Sigmoid colon (tissue), 7 donors: ENCODE results near the gene CENPM. TPM values are rescaled to one million over a fixed set of nuclear protein-coding genes. Genes with fewer than 3 reads are reported as not detected.

Source experiments
- DNase-seq: peaks from one replicate; pipeline ENCODE4 v3.0.0-alpha.2; 2019
- H3K27ac ChIP-seq, 4 donors: fragments of 200-600 bp; sonication (generic); one replicate each; pipeline ENCODE4 v1.5.1; 2016 to 2019; ENCODE audit warnings: mild to moderate bottlenecking in 1 of 4
- H3K27me3 ChIP-seq, 3 donors: fragments of 200-600 bp; sonication (generic); one replicate each; pipeline ENCODE4 v1.5.1; 2019; ENCODE audit warnings: mild to moderate bottlenecking in 1 of 3
- H3K36me3 ChIP-seq, 4 donors: fragments of 200-600 bp; sonication (generic); one replicate each; pipeline ENCODE4 v1.5.1; 2016 to 2019
- H3K4me1 ChIP-seq, 4 donors: fragments of 200-600 bp; sonication (generic); one replicate each; pipeline ENCODE4 v1.5.1; 2017 to 2019
- H3K4me3 ChIP-seq, 4 donors: fragments of 200-600 bp; sonication (generic); one replicate each; pipeline ENCODE4 v1.5.1; 2017 to 2019; ENCODE audit warnings: mild to moderate bottlenecking in 2 of 4, moderate library complexity in 1 of 4
- H3K9me3 ChIP-seq, 4 donors: fragments of 200-600 bp in 3 of 4; sonication (generic) in 3 of 4; one replicate each; pipeline versions ENCODE4 v1.5.1 to v1.6.1; 2013 to 2019
- CTCF ChIP-seq, 4 experiments: fragments of 450-650 bp in 3 of 4; fragments of 200-600 bp in 1 of 4; IDR thresholded peaks; one replicate each; pipeline ENCODE4 v1.5.1; 2016 to 2019; ENCODE audit warnings: antibody characterized with exemption in 4 of 4, mild to moderate bottlenecking in 3 of 4, moderate library complexity in 2 of 4
- EP300 ChIP-seq, 4 donors: sonication (generic); formaldehyde crosslinking; IDR thresholded peaks; one replicate each; pipeline ENCODE4 v1.6.1; 2017; ENCODE audit warnings: antibody characterized with exemption in 4 of 4
- POLR2A ChIP-seq, 2 donors: fragments of 450-650 bp; IDR thresholded peaks; one replicate each; pipeline ENCODE4 v1.6.1; 2016; ENCODE audit warnings: antibody characterized with exemption in 2 of 2, mild to moderate bottlenecking in 2 of 2, moderate library complexity in 2 of 2
- POLR2AphosphoS5 ChIP-seq, 4 donors: sonication (generic); formaldehyde crosslinking; IDR thresholded peaks; one replicate each; pipeline ENCODE4 v1.6.1; 2017; ENCODE audit warnings: antibody characterized with exemption in 4 of 4
- WGBS, 2 donors: extraction: QIAGEN DNeasy Blood & Tissue Kit; methylation state at CpG; one replicate each; pipeline ENCODE4 v1.1.7; 2013; 5-methylcytosine and 5-hydroxymethylcytosine counted together
- intact Hi-C: fragments of 100-400 bp; cut with DNase I; formaldehyde crosslinking; loops from one replicate; pipeline ENCODE4 v1.15.1; 2023
- polyA plus RNA-seq, 3 donors: library from polyadenylated mRNA; stranded (reverse); fragments of 200-250 nt; gene quantifications; one replicate each; pipeline ENCODE4 v1.2.3, GENCODE V29; 2013
- total RNA-seq, 4 donors: library from RNA; depleted of rRNA; stranded (reverse); fragments of >200 nt; gene quantifications; one replicate each; pipeline ENCODE4 v1.1.0, GENCODE V29; 2016
- donor health status: healthy with polysubstance abuse.
- donor health status: Bipolar disorder and iron deficiency.
- donor health status: healthy.

The CENPM gene
- total and polyA plus RNA-seq, 7 donors: 1.1 to 48.5 (median 14.7) TPM; not detected in 1

- intact Hi-C loops: no loop called here
- Histone ChIP-seq H3K4me3 (no peak overlapping the region), H3K36me3 (no peaks in the 10 kb centered on the region), H3K4me1 (peaks cover 0 to 39% (median 33%) of the 10 kb centered on the region in 4 donors), H3K27me3 (peaks cover 66 to 96% (median 95%) of the 10 kb centered on the region in 3 donors), H3K27ac (no peak overlapping the region), H3K9me3 (no peaks in the 10 kb centered on the region)
- TF ChIP-seq POLR2AphosphoS5 (IDR thresholded peaks at IDR 0.05) (no peak), POLR2A (IDR thresholded peaks at IDR 0.05) (no peak), CTCF (IDR thresholded peaks at IDR 0.05) (no peak), EP300 (IDR thresholded peaks at IDR 0.05) (no peak)
- no peak for DNase-seq
- 55 to 69% methylated on average over 11 of the region's 11 CpGs for WGBS, 2 donors
Measured at GRCh38 chr22:41913040-41913719, 33.8 kb downstream of the CENPM start.

GRCh38 chr22:41912338-41913039, 34.5 kb downstream of the CENPM start:
- Histone ChIP-seq H3K4me1 (peaks cover 0 to 39% (median 33%) of the 10 kb centered on the region in 4 donors), H3K27me3 (peaks cover 66 to 89% (median 88%) of the 10 kb centered on the region in 3 donors), H3K36me3 (peaks cover 0 to 1% (median 0%) of the 10 kb centered on the region in 4 donors), H3K9me3 (no peaks in the 10 kb centered on the region), H3K4me3 (no peak overlapping the region), H3K27ac (no peak overlapping the region)
- intact Hi-C loops: no loop called here
- whole genome bisulfite sequencing, 2 donors: 46 to 72% methylated on average over 9 of the region's 9 CpGs
- TF ChIP-seq EP300 (IDR thresholded peaks at IDR 0.05): no peak
- no peak for DNase-seq

GRCh38 chr22:41911001-41911611, 35.8 kb downstream of the CENPM start:
- intact Hi-C loops: no loop called here
- Histone ChIP-seq H3K36me3 (peaks cover 0 to 8% (median 0%) of the 10 kb centered on the region in 4 donors), H3K4me1 (peaks cover 0 to 39% (median 33%) of the 10 kb centered on the region in 4 donors), H3K4me3 (peak overlapping the region in 3 of 4 donors; percentile 25 to 41 (median 39)), H3K9me3 (no peaks in the 10 kb centered on the region), H3K27me3 (peaks cover 66 to 75% (median 74%) of the 10 kb centered on the region in 3 donors), H3K27ac (peak overlapping the region in 1 of 4 donors; percentile 18)
- 7 to 8% methylated on average over 37 of the region's 37 CpGs for WGBS, 2 donors
- DNase-seq: no peak
- TF ChIP-seq CTCF (IDR thresholded peaks at IDR 0.05): no peak
- no peak for TF ChIP-seq POLR2AphosphoS5 (IDR thresholded peaks at IDR 0.05)
- no peak for TF ChIP-seq POLR2A (IDR thresholded peaks at IDR 0.05)
- no peak for TF ChIP-seq EP300 (IDR thresholded peaks at IDR 0.05)

- Histone ChIP-seq H3K4me3 (peak overlapping the region in 3 of 4 donors; percentile 25 to 41 (median 39)), H3K9me3 (no peaks in the 10 kb centered on the region), H3K4me1 (peaks cover 0 to 35% (median 31%) of the 10 kb centered on the region in 4 donors), H3K27ac (peak overlapping the region in 1 of 4 donors; percentile 18), H3K27me3 (peaks cover 58 to 67% (median 67%) of the 10 kb centered on the region in 3 donors), H3K36me3 (peaks cover 0 to 16% (median 2%) of the 10 kb centered on the region in 4 donors)
- WGBS, 2 donors: 1% methylated on average over 112 of the region's 112 CpGs
- DNase-seq: no peak
- intact Hi-C loops: no loop called here
- peak in 2 of 4 donors; percentile 16 to 21 for TF ChIP-seq POLR2AphosphoS5 (IDR thresholded peaks at IDR 0.05)
- TF ChIP-seq POLR2A (IDR thresholded peaks at IDR 0.05): no peak
Measured at GRCh38 chr22:41910050-41911000, 36.6 kb downstream of the CENPM start.
